OCI-LY3 (cell line): ENCODE measurements around the gene SIX2.

Experiments
- CTCF ChIP-seq: fragments of 200-600, 300-600 bp; sonication (generic); IDR thresholded peaks from 2 replicates; pipeline ENCODE4 v1.5.1; 2014; ENCODE audit warnings: antibody characterized with exemption, low read length, low read depth
- EZH2phosphoT487 ChIP-seq: fragments of 200-600 bp; shearing (Covaris generic); IDR thresholded peaks from 2 replicates; pipeline ENCODE4 v1.6.1; 2018; ENCODE audit warnings: antibody characterized with exemption, mixed run types, low read depth

- TF ChIP-seq CTCF (no peak), EZH2phosphoT487 (no peak)
Observed at GRCh38 chr2:44975571-44976450, 33.4 kb downstream of the SIX2 start.
